ENCODE data around the gene CCDC157. TPM values are rescaled to one million over a fixed set of nuclear protein-coding genes. Genes with fewer than 3 reads are reported as not detected.

CCDC157 gene
- total and polyA plus RNA-seq, 2 of the 4 experiments (the other 2 are of a cell fraction), result 0.90 to 2.2 TPM

- no peak overlapping the region for H2BK120ac ChIP-seq (ENCODE audit: low read depth, low read length)
- dilution Hi-C loops (cut with HindIII; ENCODE audit: low sequenced_read_pairs, unreplicated experiment), result no loop called here
- peaks cover 23% of the 10 kb centered on the region for H4K20me1 ChIP-seq (ENCODE audit: insufficient read depth, low read length)
- no peak overlapping the region for H2BK5ac ChIP-seq (ENCODE audit: low read depth, low read length, poor library complexity, severe bottlenecking)
- DNase-seq (no peak), ATAC-seq (ENCODE audit: low read depth) (no peak)
- H3K4me1 ChIP-seq (ENCODE audit: control insufficient read depth, insufficient read depth, low read length), result 0 out of 2 replicates have a peak, but pooled peaks cover 2% of the 10 kb centered on the region
- no peak overlapping the region for H3K4ac ChIP-seq (ENCODE audit: low read depth, low read length)
- peaks cover 75% of the 10 kb centered on the region for H3K36me3 ChIP-seq (ENCODE audit: control insufficient read depth, insufficient read depth, low read length)
- peaks cover 20 to 43% of the 10 kb centered on the region in 2 experiments for H3K79me1 ChIP-seq (ENCODE audit: low read depth in 1 of 2, low read length in 2 of 2)
- no peak overlapping the region for H2BK20ac ChIP-seq (ENCODE audit: low read depth, low read length)
- ChIA-PET POLR2A (ENCODE audit: unreplicated experiment) (no interaction called here), CTCF (interaction anchor here (0.6 kb wide), 1 partner anchor 37 kb away, joined by 3 read pairs; no protein-coding TSS in a partner anchor)
- no peak overlapping the region for H2AFZ ChIP-seq (replicated peaks; ENCODE audit: low read length, poor library complexity)
- no peak overlapping the region for H3K14ac ChIP-seq (replicated peaks; ENCODE audit: low read depth, low read length)
- no peak overlapping the region for H4K8ac ChIP-seq (ENCODE audit: low read depth in 2 of 2, low read length in 2 of 2)
- no peak overlapping the region for H3K4me2 ChIP-seq (ENCODE audit: low read depth, low read length)
- TF ChIP-seq, protein P1, sequence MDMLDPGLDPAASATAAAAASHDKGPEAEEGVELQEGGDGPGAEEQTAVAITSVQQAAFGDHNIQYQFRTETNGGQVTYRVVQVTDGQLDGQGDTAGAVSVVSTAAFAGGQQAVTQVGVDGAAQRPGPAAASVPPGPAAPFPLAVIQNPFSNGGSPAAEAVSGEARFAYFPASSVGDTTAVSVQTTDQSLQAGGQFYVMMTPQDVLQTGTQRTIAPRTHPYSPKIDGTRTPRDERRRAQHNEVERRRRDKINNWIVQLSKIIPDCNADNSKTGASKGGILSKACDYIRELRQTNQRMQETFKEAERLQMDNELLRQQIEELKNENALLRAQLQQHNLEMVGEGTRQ (IDR thresholded peaks at IDR 0.05; ENCODE audit: low read depth, low read length), result no peak
- TF ChIP-seq RAD21 (IDR thresholded peaks at IDR 0.05; ENCODE audit: low read length) (no peak), CTCF (conservative IDR thresholded peaks at IDR 0.05; ENCODE audit: low read depth, low read length) (no peak), MAFK (IDR thresholded peaks at IDR 0.05; ENCODE audit: low read depth, low read length) (no peak), MXI1 (IDR thresholded peaks at IDR 0.05; ENCODE audit: borderline replicate concordance, low read depth, low read length) (no peak), MAZ (IDR thresholded peaks at IDR 0.05; ENCODE audit: borderline replicate concordance, low read depth, low read length) (no peak), FOS (IDR thresholded peaks at IDR 0.05; ENCODE audit: low read depth, low read length) (no peak), POLR2A (IDR thresholded peaks at IDR 0.05; ENCODE audit: low read depth, low read length) (no peak), BHLHE40 (IDR thresholded peaks at IDR 0.05; ENCODE audit: low read depth, low read length) (no peak), NFE2L2 (IDR thresholded peaks at IDR 0.05; ENCODE audit: low read depth, low read length) (no peak), CEBPB (IDR thresholded peaks at IDR 0.05; ENCODE audit: low read depth, low read length) (no peak), RCOR1 (IDR thresholded peaks at IDR 0.05; ENCODE audit: insufficient replicate concordance, low read length) (no peak)
- TF ChIP-seq, protein P2, sequence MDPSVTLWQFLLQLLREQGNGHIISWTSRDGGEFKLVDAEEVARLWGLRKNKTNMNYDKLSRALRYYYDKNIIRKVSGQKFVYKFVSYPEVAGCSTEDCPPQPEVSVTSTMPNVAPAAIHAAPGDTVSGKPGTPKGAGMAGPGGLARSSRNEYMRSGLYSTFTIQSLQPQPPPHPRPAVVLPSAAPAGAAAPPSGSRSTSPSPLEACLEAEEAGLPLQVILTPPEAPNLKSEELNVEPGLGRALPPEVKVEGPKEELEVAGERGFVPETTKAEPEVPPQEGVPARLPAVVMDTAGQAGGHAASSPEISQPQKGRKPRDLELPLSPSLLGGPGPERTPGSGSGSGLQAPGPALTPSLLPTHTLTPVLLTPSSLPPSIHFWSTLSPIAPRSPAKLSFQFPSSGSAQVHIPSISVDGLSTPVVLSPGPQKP (IDR thresholded peaks at IDR 0.05; ENCODE audit: borderline replicate concordance, low read depth, low read length), result no peak
- no peak overlapping the region for H2AK5ac ChIP-seq (ENCODE audit: low read depth, low read length)
- H3K56ac ChIP-seq (ENCODE audit: extremely low read depth, insufficient read depth, low read length), result no peak overlapping the region
- no peaks in the 10 kb centered on the region for H3K9me1 ChIP-seq (ENCODE audit: insufficient read depth, low read length)
- no peak overlapping the region for H4K91ac ChIP-seq (ENCODE audit: insufficient read depth, low read depth, low read length)
- H3K4me3 ChIP-seq (ENCODE audit: insufficient read depth, low read depth, low read length), result no peak overlapping the region
- H3K9ac ChIP-seq (ENCODE audit: low read depth, low read length), result no peak overlapping the region
- H4K5ac ChIP-seq (ENCODE audit: low read depth, low read length), result no peak overlapping the region
- in situ Hi-C loops (cut with MboI; ENCODE audit: low sequenced_read_pairs), result no loop called here
- 100% methylated on average over 6 of the region's 13 CpGs; no CpG with 5 or more reads in 1 of the 2 experiments for WGBS, 2 experiments (ENCODE audit: extremely low coverage in 2 of 2, insufficient read length in 1 of 2)
- H3K27ac ChIP-seq (ENCODE audit: insufficient read depth, low read length), result no peak overlapping the region
- intact Hi-C loops (cut with micrococcal nuclease), result no loop called here
- no TSS peak for BruUV-seq (replicated peaks)
- no peak overlapping the region for H3K23ac ChIP-seq (ENCODE audit: low read depth, low read length)
- H2AK9ac ChIP-seq (replicated peaks; ENCODE audit: low read depth, low read length, poor library complexity), result no peak overlapping the region
- no peaks in the 10 kb centered on the region for H3K27me3 ChIP-seq (ENCODE audit: control insufficient read depth, insufficient read depth, low read length)
- no peak overlapping the region for H3K18ac ChIP-seq (ENCODE audit: low read depth, low read length)
- no peak overlapping the region for H2BK15ac ChIP-seq (ENCODE audit: low read depth, low read length)
- no peaks in the 10 kb centered on the region for H3K9me3 ChIP-seq (ENCODE audit: control insufficient read depth, insufficient read depth, low read length)
Observed at GRCh38 chr22:30344447-30345200, 12.2 kb upstream of the CCDC157 start.

Data from IMR-90 (cell line).